ENCODE data around the gene KNDC1.

Gene KNDC1

GRCh38 chr10:133266056-133266795, 106.2 kb downstream of the KNDC1 start:
- DNase-seq: no peak

- no peak for DNase-seq
These were observed 107.3 kb downstream of the KNDC1 start for GRCh38 chr10:133267293-133267692.

GRCh38 chr10:133267829-133268228, 107.8 kb downstream of the KNDC1 start:
- no peak for DNase-seq

GRCh38 chr10:133268532-133268931, 108.5 kb downstream of the KNDC1 start:
- no peak for DNase-seq

- no peak for DNase-seq
These were observed 109.3 kb downstream of the KNDC1 start for GRCh38 chr10:133269367-133269766.

- no peak for DNase-seq
These were observed 110.2 kb downstream of the KNDC1 start for GRCh38 chr10:133270204-133270603.

- DNase-seq: no peak
These were observed 110.8 kb downstream of the KNDC1 start for GRCh38 chr10:133270773-133271297.

- no peak for DNase-seq
These were observed 111.7 kb downstream of the KNDC1 start for GRCh38 chr10:133271521-133272300.

- DNase-seq: no peak
These were observed 112.4 kb downstream of the KNDC1 start for GRCh38 chr10:133272301-133272963.

GRCh38 chr10:133272964-133273420, 113.0 kb downstream of the KNDC1 start:
- no peak for DNase-seq

- DNase-seq: no peak
These were observed 113.6 kb downstream of the KNDC1 start for GRCh38 chr10:133273534-133274143.

- DNase-seq: peak; percentile 43 to 70 (median 54)
These were observed 115.0 kb downstream of the KNDC1 start for GRCh38 chr10:133274751-133275683.

- peak in 1 of 4 experiments; percentile 41 for DNase-seq
These were observed 115.7 kb downstream of the KNDC1 start for GRCh38 chr10:133275684-133276092.
